Activated CD4-positive, CD25-positive, alpha-beta regulatory T cell (primary cell): ENCODE data around the gene HCN1.

ENCODE experiments used
- DNase-seq, 4 experiments: peaks; one replicate each; lab custom pipeline; 2025; lab: John Stamatoyannopoulos, UW

The HCN1 gene

GRCh38 chr5:45696206-45696836 lies at the start of gene HCN1:
Gene HCN1, minus strand, starts transcription at chr5:45696380.
- DNase-seq, result no peak

GRCh38 chr5:45741110-45741509 lies 44.9 kb upstream of the HCN1 start:
- no peak for DNase-seq

- no peak for DNase-seq
Measured at GRCh38 chr5:45737153-45737552, 41.0 kb upstream of the HCN1 start.

GRCh38 chr5:45725537-45725936 lies 29.4 kb upstream of the HCN1 start:
- DNase-seq, result no peak

GRCh38 chr5:45697201-45697600 lies 1.0 kb upstream of the HCN1 start:
- no peak for DNase-seq

- no peak for DNase-seq
Measured at GRCh38 chr5:45695804-45696156, 400 bp downstream of the HCN1 start.

GRCh38 chr5:45694971-45695803 lies 993 bp downstream of the HCN1 start:
- no peak for DNase-seq

- no peak for DNase-seq
Measured at GRCh38 chr5:45694255-45694814, 1.8 kb downstream of the HCN1 start.

GRCh38 chr5:45692481-45692880 lies 3.7 kb downstream of the HCN1 start:
- no peak for DNase-seq

- no peak for DNase-seq
Measured at GRCh38 chr5:45691656-45692055, 4.5 kb downstream of the HCN1 start.

- no peak for DNase-seq
Measured at GRCh38 chr5:45687701-45688100, 8.5 kb downstream of the HCN1 start.

- DNase-seq, result no peak
Measured at GRCh38 chr5:45686620-45687019, 9.6 kb downstream of the HCN1 start.

- no peak for DNase-seq
Measured at GRCh38 chr5:45684118-45684517, 12.1 kb downstream of the HCN1 start.

GRCh38 chr5:45680950-45681349 lies 15.2 kb downstream of the HCN1 start:
- no peak for DNase-seq

- DNase-seq, result no peak
Measured at GRCh38 chr5:45677524-45677923, 18.7 kb downstream of the HCN1 start.

GRCh38 chr5:45672271-45672670 lies 23.9 kb downstream of the HCN1 start:
- DNase-seq, result no peak

GRCh38 chr5:45648744-45649143 lies 47.4 kb downstream of the HCN1 start:
- DNase-seq, result no peak

GRCh38 chr5:45643056-45643455 lies 53.1 kb downstream of the HCN1 start:
- no peak for DNase-seq

- DNase-seq, result no peak
Measured at GRCh38 chr5:45642370-45642769, 53.8 kb downstream of the HCN1 start.

GRCh38 chr5:45639040-45639439 lies 57.1 kb downstream of the HCN1 start:
- DNase-seq, result no peak

- DNase-seq, result no peak
Measured at GRCh38 chr5:45627076-45627656, 69.0 kb downstream of the HCN1 start.

- no peak for DNase-seq
Measured at GRCh38 chr5:45623832-45624231, 72.3 kb downstream of the HCN1 start.

GRCh38 chr5:45622365-45622764 lies 73.8 kb downstream of the HCN1 start:
- DNase-seq, result no peak
